Liver (tissue), 3 donors: ENCODE measurements around the gene ARHGEF19.

Experiments used
- RAD21 ChIP-seq, 2 donors: IDR thresholded peaks; 2 replicates each; pipeline ENCODE4 v1.6.1; 2016; ENCODE audit warnings: antibody characterized with exemption in 2 of 2, mild to moderate bottlenecking in 2 of 2
- TF ChIP-seq, protein P1 (sequence below): fragments of 150-350 bp; IDR thresholded peaks from 2 replicates; pipeline ENCODE4 v1.5.1; 2017; ENCODE audit warnings: improper control_type of control experiment, low read depth, low read length; ENCODE audit not compliant: missing input control
- TF ChIP-seq, protein P2 (sequence below): IDR thresholded peaks from 2 replicates; pipeline ENCODE4 v1.6.1; 2016; ENCODE audit warnings: antibody characterized with exemption
- donor health status: healthy.
- donor health status: healthy.

DNA sequence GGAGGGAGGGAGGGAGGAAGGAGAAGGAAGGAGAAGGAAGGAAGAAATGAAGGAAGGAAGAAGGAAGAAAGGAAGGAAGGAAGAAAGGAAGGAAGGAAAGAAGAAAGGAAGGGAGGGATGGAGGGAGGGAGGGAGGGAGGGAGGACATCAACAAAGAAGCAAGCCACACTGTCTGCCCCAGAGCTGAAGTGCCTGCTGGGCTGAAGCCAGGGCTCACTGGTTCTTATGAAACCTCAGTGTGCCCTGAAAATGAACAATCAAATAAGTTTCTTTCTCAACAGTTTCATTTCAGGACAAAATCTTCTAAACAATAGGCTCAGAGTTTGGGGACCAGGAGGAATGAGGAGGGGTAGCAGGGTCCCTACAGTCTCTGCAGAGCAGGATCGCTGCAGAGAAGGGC is 21.1 kb downstream of the ARHGEF19 start:
- TF ChIP-seq, protein P1, sequence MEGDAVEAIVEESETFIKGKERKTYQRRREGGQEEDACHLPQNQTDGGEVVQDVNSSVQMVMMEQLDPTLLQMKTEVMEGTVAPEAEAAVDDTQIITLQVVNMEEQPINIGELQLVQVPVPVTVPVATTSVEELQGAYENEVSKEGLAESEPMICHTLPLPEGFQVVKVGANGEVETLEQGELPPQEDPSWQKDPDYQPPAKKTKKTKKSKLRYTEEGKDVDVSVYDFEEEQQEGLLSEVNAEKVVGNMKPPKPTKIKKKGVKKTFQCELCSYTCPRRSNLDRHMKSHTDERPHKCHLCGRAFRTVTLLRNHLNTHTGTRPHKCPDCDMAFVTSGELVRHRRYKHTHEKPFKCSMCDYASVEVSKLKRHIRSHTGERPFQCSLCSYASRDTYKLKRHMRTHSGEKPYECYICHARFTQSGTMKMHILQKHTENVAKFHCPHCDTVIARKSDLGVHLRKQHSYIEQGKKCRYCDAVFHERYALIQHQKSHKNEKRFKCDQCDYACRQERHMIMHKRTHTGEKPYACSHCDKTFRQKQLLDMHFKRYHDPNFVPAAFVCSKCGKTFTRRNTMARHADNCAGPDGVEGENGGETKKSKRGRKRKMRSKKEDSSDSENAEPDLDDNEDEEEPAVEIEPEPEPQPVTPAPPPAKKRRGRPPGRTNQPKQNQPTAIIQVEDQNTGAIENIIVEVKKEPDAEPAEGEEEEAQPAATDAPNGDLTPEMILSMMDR = no peak
- TF ChIP-seq, protein P2, sequence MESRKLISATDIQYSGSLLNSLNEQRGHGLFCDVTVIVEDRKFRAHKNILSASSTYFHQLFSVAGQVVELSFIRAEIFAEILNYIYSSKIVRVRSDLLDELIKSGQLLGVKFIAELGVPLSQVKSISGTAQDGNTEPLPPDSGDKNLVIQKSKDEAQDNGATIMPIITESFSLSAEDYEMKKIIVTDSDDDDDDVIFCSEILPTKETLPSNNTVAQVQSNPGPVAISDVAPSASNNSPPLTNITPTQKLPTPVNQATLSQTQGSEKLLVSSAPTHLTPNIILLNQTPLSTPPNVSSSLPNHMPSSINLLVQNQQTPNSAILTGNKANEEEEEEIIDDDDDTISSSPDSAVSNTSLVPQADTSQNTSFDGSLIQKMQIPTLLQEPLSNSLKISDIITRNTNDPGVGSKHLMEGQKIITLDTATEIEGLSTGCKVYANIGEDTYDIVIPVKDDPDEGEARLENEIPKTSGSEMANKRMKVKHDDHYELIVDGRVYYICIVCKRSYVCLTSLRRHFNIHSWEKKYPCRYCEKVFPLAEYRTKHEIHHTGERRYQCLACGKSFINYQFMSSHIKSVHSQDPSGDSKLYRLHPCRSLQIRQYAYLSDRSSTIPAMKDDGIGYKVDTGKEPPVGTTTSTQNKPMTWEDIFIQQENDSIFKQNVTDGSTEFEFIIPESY = no peak
- no peak for TF ChIP-seq RAD21 (IDR thresholded peaks at IDR 0.05)
